HG02870 (cell line): Measurements from ENCODE around the gene NR6A1.

Source experiments
- ATAC-seq: cut with Tn5 transposase; IDR thresholded peaks from one replicate; pipeline ENCODE4 v1.9.1; 2021; ENCODE audit warnings: mild to moderate bottlenecking, moderate library complexity; ENCODE audit not compliant: unreplicated experiment

The NR6A1 gene

GRCh38 chr9:124797343-124798103 is 26.4 kb upstream of the NR6A1 start:
- no peak for ATAC-seq

GRCh38 chr9:124795881-124796431 is 24.8 kb upstream of the NR6A1 start:
- no peak for ATAC-seq

GRCh38 chr9:124794902-124795491 is 23.9 kb upstream of the NR6A1 start:
- ATAC-seq = no peak

- no peak for ATAC-seq
Measured at GRCh38 chr9:124793015-124793541, 22.0 kb upstream of the NR6A1 start.

- ATAC-seq = no peak
Measured at GRCh38 chr9:124792257-124793014, 21.3 kb upstream of the NR6A1 start.

- ATAC-seq = no peak
Measured at GRCh38 chr9:124790801-124791505, 19.8 kb upstream of the NR6A1 start.

- ATAC-seq = no peak
Measured at GRCh38 chr9:124790301-124790700, 19.2 kb upstream of the NR6A1 start.

- no peak for ATAC-seq
Measured at GRCh38 chr9:124789531-124789930, 18.4 kb upstream of the NR6A1 start.

- no peak for ATAC-seq
Measured at GRCh38 chr9:124788542-124789217, 17.6 kb upstream of the NR6A1 start.

- ATAC-seq = no peak
Measured at GRCh38 chr9:124786881-124787573, 15.9 kb upstream of the NR6A1 start.

GRCh38 chr9:124784509-124784908 is 13.4 kb upstream of the NR6A1 start:
- ATAC-seq = no peak

GRCh38 chr9:124783830-124784229 is 12.7 kb upstream of the NR6A1 start:
- no peak for ATAC-seq

GRCh38 chr9:124782661-124783574 is 11.8 kb upstream of the NR6A1 start:
- ATAC-seq = no peak

- ATAC-seq = no peak
Measured at GRCh38 chr9:124781967-124782660, 11.0 kb upstream of the NR6A1 start.

GRCh38 chr9:124780757-124781151 is 9.6 kb upstream of the NR6A1 start:
- ATAC-seq = no peak

GRCh38 chr9:124780060-124780756 is 9.1 kb upstream of the NR6A1 start:
- ATAC-seq = no peak

GRCh38 chr9:124779368-124780059 is 8.4 kb upstream of the NR6A1 start:
- no peak for ATAC-seq
